Upper lobe of left lung (tissue), 6 donors: ENCODE data around the gene GOLGA6L22. TPM values are rescaled to one million over a fixed set of nuclear protein-coding genes. Genes with fewer than 3 reads are reported as not detected.
"Not testable (repeated sequence)": the region's sequence is repeated elsewhere in the genome, so short reads cannot be mapped to it uniquely, and the experiment has no call there.

ENCODE experiments used
- ATAC-seq, 2 donors: fragments of 200-7000 bp; cut with Tn5 transposase; one replicate each; pipeline ENCODE4 v1.9.1; 2022; ENCODE audit warnings: mild to moderate bottlenecking in 2 of 2, moderate library complexity in 2 of 2; ENCODE audit not compliant: low FRiP score in 2 of 2
- DNase-seq, 2 donors: peaks; one replicate each; pipeline ENCODE4 v3.0.0-alpha.2; 2019 to 2020
- H3K27ac ChIP-seq, 4 donors: fragments of 200-600 bp; sonication (generic); one replicate each; pipeline ENCODE4 v1.5.1; 2016 to 2019
- H3K27me3 ChIP-seq, 4 donors: fragments of 200-600 bp; sonication (generic); one replicate each; pipeline ENCODE4 v1.5.1; 2017 to 2019
- H3K36me3 ChIP-seq, 4 donors: fragments of 200-600 bp; sonication (generic); one replicate each; pipeline ENCODE4 v1.5.1; 2016 to 2019
- H3K4me1 ChIP-seq, 4 donors: fragments of 200-600 bp; sonication (generic); one replicate each; pipeline ENCODE4 v1.5.1; 2018 to 2019
- H3K4me3 ChIP-seq, 4 donors: fragments of 200-600 bp; sonication (generic); one replicate each; pipeline ENCODE4 v1.5.1; 2017 to 2019; ENCODE audit warnings: mild to moderate bottlenecking in 2 of 4, moderate library complexity in 1 of 4
- H3K9me3 ChIP-seq, 4 donors: fragments of 200-600 bp; sonication (generic); one replicate each; pipeline ENCODE4 v1.5.1; 2018 to 2019
- POLR2A ChIP-seq, 4 donors: fragments of 450-650 bp; IDR thresholded peaks; one replicate each; pipeline ENCODE4 v1.5.1; 2016 to 2017; ENCODE audit warnings: antibody characterized with exemption in 4 of 4, mild to moderate bottlenecking in 2 of 4
- WGBS, 2 donors: methylation state at CpG; one replicate each; pipeline ENCODE4 v1.1.5; 2017 to 2018; 5-methylcytosine and 5-hydroxymethylcytosine counted together
- total RNA-seq, 6 donors: library from RNA; depleted of rRNA in 4 of 6; stranded (reverse); fragments of >200 nt in 4 of 6; gene quantifications; one replicate each; pipeline versions ENCODE4 v1.1.0 to v1.2.1, GENCODE V29; 2016 to 2021
- donor health status: DM: no; HTN: no; CAD: no; lungs with moderate emphysema.
- donor health status: DM: no; HTN: yes; CAD: no; lungs with severe emphysema.

Gene GOLGA6L22, protein sequence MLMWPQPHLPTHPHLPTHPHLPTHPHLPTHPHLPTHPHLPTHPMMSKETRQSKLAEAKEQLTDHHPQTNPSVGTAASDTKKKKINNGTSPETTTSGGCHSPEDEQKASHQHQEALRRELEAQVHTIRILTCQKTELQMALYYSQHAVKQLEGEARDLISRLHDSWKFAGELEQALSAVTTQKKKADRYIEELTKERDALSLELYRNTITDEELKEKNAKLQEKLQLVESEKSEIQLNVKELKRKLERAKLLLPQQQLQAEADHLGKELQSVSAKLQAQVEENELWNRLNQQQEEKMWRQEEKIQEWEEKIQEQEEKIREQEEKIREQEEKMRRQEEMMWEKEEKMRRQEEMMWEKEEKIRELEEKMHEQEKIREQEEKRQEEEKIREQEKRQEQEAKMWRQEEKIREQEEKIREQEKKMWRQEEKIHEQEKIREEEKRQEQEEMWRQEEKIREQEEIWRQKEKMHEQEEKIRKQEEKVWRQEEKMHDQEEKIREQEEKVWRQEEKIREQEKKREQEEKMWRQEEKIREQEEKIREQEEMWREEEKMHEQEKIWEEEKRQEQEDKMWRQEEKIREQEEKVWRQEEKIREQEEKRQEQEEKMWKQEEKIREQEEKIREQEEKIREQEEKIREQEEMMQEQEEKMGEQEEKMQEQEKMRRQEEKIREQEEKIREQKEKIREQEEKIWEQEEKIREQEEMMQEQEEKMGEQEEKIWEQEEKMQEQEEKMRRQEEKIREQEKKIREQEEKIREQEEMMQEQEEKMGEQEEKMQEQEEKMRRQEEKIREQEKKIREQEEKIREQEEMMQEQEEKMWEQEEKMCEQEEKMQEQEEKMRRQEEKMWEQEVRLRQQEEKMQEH
- total RNA-seq, result not detected

DNA sequence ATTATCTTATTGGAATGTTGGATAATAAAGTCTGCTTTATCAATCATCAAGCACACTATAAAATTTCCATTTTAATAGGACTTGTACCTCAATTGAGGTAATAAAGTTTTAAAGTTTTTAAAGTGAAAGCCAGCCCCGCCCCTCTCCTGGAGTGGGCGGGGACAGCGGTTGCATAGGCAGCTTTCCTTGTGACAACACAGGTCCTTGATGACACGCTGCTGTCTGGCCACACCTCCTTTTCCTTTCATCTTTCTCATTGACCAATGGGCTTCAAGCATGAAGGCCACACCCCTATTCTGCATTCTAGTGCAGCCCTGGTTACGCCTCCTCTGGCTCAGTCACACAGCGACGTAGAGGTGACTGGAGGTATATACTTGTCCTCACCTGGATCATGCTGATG, at the start of gene GOLGA6L22:
TSS of gene GOLGA6L22 (plus strand) at position 301 of the 400 bp plus-strand sequence. CDS start at position 392, 91 bp downstream.
- no CpG with 5 or more reads among the region's 7 CpGs for WGBS, 2 donors
- not testable (repeated sequence) for H3K4me1 ChIP-seq, H3K27ac ChIP-seq, H3K4me3 ChIP-seq, H3K9me3 ChIP-seq, ATAC-seq, H3K27me3 ChIP-seq, H3K36me3 ChIP-seq, DNase-seq

GRCh38 chr15:22417288-22417687, 41.4 kb upstream of the GOLGA6L22 start:
- 87 to 94% methylated on average over 2 to 4 of the region's 19 CpGs for WGBS, 2 donors

GRCh38 chr15:22417795-22418194, 40.9 kb upstream of the GOLGA6L22 start:
- ATAC-seq (peak; percentile 56 to 57), DNase-seq (peak in 1 of 2 donors; percentile 43)
- no CpG with 5 or more reads among the region's 22 CpGs for WGBS, 2 donors
- H3K36me3 ChIP-seq, H3K4me3 ChIP-seq, H3K9me3 ChIP-seq, H3K27ac ChIP-seq, H3K4me1 ChIP-seq, H3K27me3 ChIP-seq: not testable (repeated sequence)

More at GRCh38 chr15:22417288-22417687, 41.4 kb upstream of the GOLGA6L22 start:
- not testable (repeated sequence) for H3K27ac ChIP-seq, H3K4me1 ChIP-seq, ATAC-seq, H3K27me3 ChIP-seq, H3K36me3 ChIP-seq, H3K4me3 ChIP-seq, H3K9me3 ChIP-seq
- DNase-seq, result peak in 1 of 2 donors; percentile 40

GRCh38 chr15:22418212-22418611, 40.5 kb upstream of the GOLGA6L22 start:
- not testable (repeated sequence) for H3K4me3 ChIP-seq, H3K9me3 ChIP-seq, H3K36me3 ChIP-seq, H3K27me3 ChIP-seq, DNase-seq, H3K27ac ChIP-seq, H3K4me1 ChIP-seq
- ATAC-seq, result peak; percentile 63 to 65
- WGBS, 2 donors, result no CpG with 5 or more reads among the region's 29 CpGs

- not testable (repeated sequence) for H3K4me3 ChIP-seq, H3K36me3 ChIP-seq, H3K4me1 ChIP-seq, H3K9me3 ChIP-seq, H3K27me3 ChIP-seq, H3K27ac ChIP-seq
- WGBS, 2 donors, result 89% methylated on average over 9 of the region's 33 CpGs; no CpG with 5 or more reads in 1 of the 2 donors
- ATAC-seq (peak; percentile 46 to 56), DNase-seq (peak in 1 of 2 donors; percentile 55)
These were observed 40.0 kb upstream of the GOLGA6L22 start for GRCh38 chr15:22418666-22419065.

DNA sequence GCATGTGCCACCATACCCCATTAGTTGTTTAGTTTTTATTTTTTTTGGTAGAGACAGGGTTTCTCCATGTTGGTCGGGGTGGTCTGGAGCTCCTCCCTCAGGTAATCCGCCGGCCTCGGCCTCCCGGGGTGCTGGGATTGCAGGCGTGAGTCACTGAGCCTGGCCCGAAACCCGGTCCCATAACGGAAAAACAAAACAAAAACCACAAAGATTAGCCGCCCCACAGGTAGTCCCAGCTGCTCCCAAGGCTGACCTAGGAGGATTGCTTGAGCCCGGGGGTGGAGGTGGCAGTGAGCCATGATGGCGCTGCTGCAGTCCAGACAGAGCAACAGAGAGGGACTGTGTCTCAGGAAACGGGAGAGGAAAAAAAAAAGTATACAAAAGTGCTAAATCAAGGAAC, 38.4 kb upstream of the GOLGA6L22 start:
- not testable (repeated sequence) for H3K9me3 ChIP-seq, H3K4me3 ChIP-seq, H3K36me3 ChIP-seq, H3K27me3 ChIP-seq, H3K4me1 ChIP-seq, H3K27ac ChIP-seq, ATAC-seq
- peak in 1 of 2 donors; percentile 17 for DNase-seq
- WGBS, 2 donors, result 87% methylated on average over 10 of the region's 13 CpGs; no CpG with 5 or more reads in 1 of the 2 donors

- not testable (repeated sequence) for H3K4me3 ChIP-seq, H3K36me3 ChIP-seq, ATAC-seq, H3K27ac ChIP-seq, H3K27me3 ChIP-seq, DNase-seq, H3K9me3 ChIP-seq, H3K4me1 ChIP-seq
- WGBS, 2 donors, result no CpG with 5 or more reads among the region's 11 CpGs
These were observed 29.3 kb upstream of the GOLGA6L22 start for GRCh38 chr15:22429426-22429825.

GRCh38 chr15:22431687-22432086, 27.0 kb upstream of the GOLGA6L22 start:
- not testable (repeated sequence) for H3K36me3 ChIP-seq, H3K27ac ChIP-seq, H3K4me1 ChIP-seq, H3K4me3 ChIP-seq, H3K27me3 ChIP-seq, H3K9me3 ChIP-seq, DNase-seq, ATAC-seq
- WGBS, 2 donors, result 88 to 90% methylated on average over 5 to 7 of the region's 8 CpGs

- not testable (repeated sequence) for H3K36me3 ChIP-seq, H3K4me1 ChIP-seq, H3K9me3 ChIP-seq, H3K27me3 ChIP-seq, ATAC-seq
- DNase-seq, result peak; percentile 69 to 92
- WGBS, 2 donors, result no CpG with 5 or more reads among the region's 86 CpGs
- Histone ChIP-seq H3K4me3 (peak overlapping the region in 3 of 4 donors; percentile 41 to 54 (median 52)), H3K27ac (peak overlapping the region in 2 of 4 donors; percentile 54 to 73)
- peak in 1 of 4 donors; percentile 46 for TF ChIP-seq POLR2A (IDR thresholded peaks at IDR 0.05)
These were observed 35.9 kb downstream of the GOLGA6L22 start for GRCh38 chr15:22494490-22495113.

- not testable (repeated sequence) for H3K27me3 ChIP-seq, H3K27ac ChIP-seq, H3K36me3 ChIP-seq, H3K4me1 ChIP-seq, H3K4me3 ChIP-seq, DNase-seq, H3K9me3 ChIP-seq, ATAC-seq
- WGBS, 2 donors, result 90 to 92% methylated on average over 2 of the region's 4 CpGs
These were observed 38.5 kb downstream of the GOLGA6L22 start for GRCh38 chr15:22497200-22497599.

GRCh38 chr15:22498220-22498925, 39.7 kb downstream of the GOLGA6L22 start:
- not testable (repeated sequence) for ATAC-seq, H3K36me3 ChIP-seq, DNase-seq, H3K27ac ChIP-seq, H3K9me3 ChIP-seq, H3K4me1 ChIP-seq, H3K27me3 ChIP-seq, H3K4me3 ChIP-seq
- no CpG with 5 or more reads among the region's 5 CpGs for WGBS, 2 donors

DNA sequence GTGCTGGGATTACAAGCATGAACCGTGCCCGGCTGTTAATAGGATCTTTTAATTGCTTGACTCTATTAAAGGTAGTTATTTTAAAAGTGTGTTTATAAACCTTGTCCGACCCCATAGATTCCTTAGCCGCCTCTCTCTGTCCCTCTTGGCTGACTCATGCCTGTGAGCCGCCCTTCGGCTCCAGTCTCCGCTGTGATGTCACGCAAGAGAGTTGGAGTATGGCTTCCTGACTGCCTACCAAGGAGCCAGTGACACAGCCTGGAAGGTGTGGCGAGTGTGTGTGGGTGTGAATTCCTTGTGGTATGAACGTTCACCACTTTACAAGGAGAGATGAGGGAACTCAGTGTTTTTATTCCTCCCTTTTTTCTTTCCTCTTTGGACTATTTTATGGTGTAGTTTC, 43.6 kb downstream of the GOLGA6L22 start:
- not testable (repeated sequence) for H3K4me3 ChIP-seq, ATAC-seq
- 100% methylated on average over 1 of the region's 10 CpGs; no CpG with 5 or more reads in 1 of the 2 donors for WGBS, 2 donors

More for the DNA sequence above, 43.6 kb downstream of the GOLGA6L22 start:
- H3K4me1 ChIP-seq, H3K9me3 ChIP-seq, H3K36me3 ChIP-seq, H3K27ac ChIP-seq, DNase-seq, H3K27me3 ChIP-seq: not testable (repeated sequence)
